ENCODE results near the gene WDR27.
"Not testable (repeated sequence)": the region's sequence is repeated elsewhere in the genome, so short reads cannot be mapped to it uniquely, and the experiment has no call there.

The WDR27 gene

GRCh38 chr6:169640351-169640852 is 61.4 kb downstream of the WDR27 start:
- DNase-seq (ENCODE audit: low read depth in 2 of 2), result no peak

DNA sequence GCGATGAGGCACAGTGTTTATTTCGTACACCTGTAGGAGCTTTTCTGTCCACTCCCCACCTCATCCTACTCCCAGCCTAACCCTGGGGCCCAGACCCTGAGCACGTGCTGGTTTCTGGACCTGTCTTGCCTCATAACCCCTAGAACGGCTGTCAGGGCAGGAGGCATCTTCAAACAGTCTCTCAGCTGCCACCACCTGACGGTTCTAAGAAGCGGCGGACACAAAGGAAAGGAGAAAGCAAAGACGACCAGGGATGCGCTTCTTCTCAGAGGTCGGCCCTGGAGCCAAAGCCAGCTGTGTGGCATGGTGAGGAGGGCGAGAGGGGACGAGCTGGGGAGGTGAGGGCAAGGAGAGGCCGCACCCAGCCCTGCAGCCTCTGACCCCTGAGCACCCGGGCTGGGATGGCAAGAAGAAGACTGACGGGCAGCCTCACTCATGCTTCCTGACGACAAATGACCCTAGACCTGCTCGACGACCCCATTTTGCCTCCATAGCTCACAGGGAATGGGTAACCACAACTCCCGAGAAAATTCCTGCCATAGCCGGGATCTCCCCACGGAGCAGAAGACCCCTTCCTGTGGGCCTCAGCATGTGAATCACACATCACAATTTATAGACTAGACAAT is 62.1 kb downstream of the WDR27 start:
- DNase-seq (ENCODE audit: low read depth in 2 of 2), result no peak

DNA sequence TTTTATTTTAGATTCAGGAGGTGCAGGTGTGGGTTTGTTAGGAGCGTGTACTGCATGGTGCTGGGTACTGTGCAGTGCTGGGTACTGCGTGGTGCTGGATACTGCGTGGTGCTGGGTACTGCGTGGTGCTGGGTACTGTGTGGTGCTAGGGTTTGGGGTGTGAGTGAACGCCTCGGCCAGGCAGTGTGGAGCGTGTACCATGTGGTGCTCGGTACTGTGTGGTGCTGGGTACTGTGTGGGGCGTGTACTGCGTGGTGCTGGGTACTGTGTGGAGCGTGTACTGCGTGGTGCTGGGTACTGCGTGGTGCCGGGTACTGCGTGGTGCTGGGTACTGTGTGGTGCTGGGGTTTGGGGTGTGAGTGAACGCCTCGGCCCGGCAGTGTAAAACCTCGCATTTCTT is 62.9 kb downstream of the WDR27 start:
- no peak for DNase-seq (ENCODE audit: low read depth in 2 of 2)

DNA sequence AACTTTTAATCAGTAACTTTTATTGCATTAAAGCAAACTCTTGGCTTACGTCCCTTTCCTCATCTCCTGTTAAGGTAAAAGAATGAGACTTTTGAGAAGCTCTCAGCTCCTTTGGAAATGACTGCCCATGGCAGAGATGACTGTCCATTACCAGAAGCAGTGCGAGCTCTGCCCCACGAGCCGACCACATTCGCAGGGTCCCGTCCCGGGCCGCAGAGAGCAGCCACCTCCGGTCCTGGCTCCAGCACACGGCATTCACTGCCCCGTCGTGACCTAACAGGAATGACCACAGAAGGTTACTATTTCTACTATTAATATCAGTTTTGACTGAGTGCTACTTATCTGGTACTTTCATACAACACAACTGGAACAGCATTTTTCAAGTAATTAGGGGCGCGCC is 63.4 kb downstream of the WDR27 start:
- DNase-seq (ENCODE audit: low read depth in 2 of 2), result no peak

GRCh38 chr6:169635345-169635744 is 66.5 kb downstream of the WDR27 start:
- no peak for DNase-seq (ENCODE audit: low read depth in 2 of 2)

DNA sequence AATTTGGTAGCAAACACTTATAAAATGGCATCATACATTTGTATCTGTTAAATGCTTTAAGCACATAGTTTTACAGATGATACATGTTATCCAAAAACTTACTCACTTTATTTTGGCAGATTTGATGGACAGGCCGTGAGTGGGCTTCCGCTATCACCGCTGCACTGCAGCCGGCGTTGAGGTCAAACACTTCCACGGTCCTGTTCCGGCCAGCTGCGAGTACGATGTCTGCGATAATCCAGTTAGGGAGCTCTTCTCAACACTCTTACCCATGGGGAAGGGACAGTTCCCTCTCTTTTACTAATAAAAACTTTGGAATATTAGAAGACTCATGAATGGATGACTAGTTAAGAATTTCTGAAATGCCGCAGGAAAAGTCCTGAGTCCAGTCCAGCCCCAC is 69.0 kb downstream of the WDR27 start:
- no peak for DNase-seq (ENCODE audit: low read depth in 2 of 2)

DNA sequence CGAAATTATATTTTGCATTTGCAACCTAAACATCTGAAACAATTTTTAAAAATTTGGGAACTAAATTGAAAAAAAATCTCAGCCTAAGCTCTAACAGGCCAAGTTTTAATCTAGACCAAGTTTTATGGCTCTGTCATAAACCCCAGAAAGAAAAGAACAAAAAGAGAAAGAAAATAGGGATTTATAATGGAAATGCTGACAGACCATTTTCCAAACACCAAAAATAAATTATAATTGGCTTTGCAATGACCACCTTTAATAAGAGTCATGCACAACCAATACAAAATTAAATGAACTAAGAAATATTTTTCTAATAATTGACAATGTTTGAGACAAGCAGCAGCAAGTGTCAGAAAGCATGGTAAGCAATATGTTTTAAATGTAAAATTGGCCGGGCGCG is 72.6 kb downstream of the WDR27 start:
- no peak for DNase-seq (ENCODE audit: low read depth in 2 of 2)

GRCh38 chr6:169627736-169628607 is 73.9 kb downstream of the WDR27 start:
- no peak for DNase-seq (ENCODE audit: low read depth in 2 of 2)

DNA sequence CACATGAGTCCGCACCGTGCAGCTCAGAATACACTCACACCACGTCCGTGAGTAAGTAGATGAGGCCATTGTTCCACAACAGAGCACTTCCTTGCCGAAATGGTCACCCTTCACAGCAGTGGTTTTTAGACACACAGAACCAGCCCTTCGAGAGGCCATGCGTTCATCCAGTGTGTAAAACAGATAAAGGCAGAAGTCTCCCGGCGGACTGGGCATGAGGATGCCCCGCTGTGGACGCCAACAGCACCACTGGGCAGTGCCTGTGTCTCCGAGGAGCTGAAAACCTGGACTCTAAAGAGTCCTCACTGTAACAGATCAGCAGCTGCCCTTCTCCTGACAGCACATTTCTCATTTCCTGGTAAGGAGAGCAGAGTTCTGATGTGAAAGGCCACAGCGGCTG is 75.2 kb downstream of the WDR27 start:
- no peak for DNase-seq (ENCODE audit: low read depth in 2 of 2)

DNA sequence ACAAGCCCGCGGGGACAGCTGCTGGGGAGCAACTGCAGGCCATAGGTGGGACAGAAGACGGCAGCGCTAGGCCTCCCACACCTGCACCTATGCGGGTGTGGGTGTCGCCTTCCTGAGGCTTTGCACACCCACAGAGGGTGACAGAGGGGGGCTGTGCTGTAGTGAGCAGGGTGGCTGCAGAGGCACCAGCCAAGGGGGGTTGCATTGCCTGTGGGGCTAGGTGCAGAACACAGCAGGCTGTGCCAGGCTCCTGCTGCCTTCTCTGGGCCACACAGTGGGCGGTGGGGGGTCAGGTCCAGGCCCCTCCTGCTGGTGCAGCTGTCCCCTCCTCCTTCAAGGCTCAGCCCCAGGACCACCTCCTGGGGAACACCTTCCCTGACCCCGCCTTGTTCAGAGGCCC is 75.7 kb downstream of the WDR27 start:
- no peak for DNase-seq (ENCODE audit: low read depth in 2 of 2)

- no peak for DNase-seq (ENCODE audit: low read depth in 2 of 2)
These were observed 76.5 kb downstream of the WDR27 start for GRCh38 chr6:169625376-169625775.

- DNase-seq (ENCODE audit: low read depth in 2 of 2), result no peak
These were observed 77.0 kb downstream of the WDR27 start for GRCh38 chr6:169624785-169625184.

DNA sequence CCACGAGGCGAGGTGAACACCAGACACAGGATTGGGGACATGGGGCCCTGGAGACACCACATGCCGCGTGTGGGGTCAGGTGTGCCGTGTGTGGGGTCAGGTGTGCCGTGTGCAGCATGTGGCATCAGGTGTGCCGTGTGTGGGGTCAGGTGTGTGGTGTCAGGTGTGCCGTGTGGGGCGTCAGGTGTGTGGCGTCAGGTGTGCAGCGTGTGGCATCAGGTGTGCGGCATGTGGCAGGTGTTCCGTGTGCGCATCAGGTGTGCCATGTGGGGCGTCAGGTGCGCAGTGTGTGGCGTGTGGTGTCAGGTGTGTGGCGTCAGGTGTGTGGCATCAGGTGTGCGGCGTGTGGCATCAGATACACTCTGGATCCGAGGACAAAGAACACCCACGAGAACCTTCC is 77.9 kb downstream of the WDR27 start:
- no peak for DNase-seq (ENCODE audit: low read depth in 2 of 2)

- no peak for DNase-seq (ENCODE audit: low read depth in 2 of 2)
These were observed 78.5 kb downstream of the WDR27 start for GRCh38 chr6:169623343-169623742.

- DNase-seq (ENCODE audit: low read depth in 2 of 2), result no peak
These were observed 79.2 kb downstream of the WDR27 start for GRCh38 chr6:169622618-169623017.

DNA sequence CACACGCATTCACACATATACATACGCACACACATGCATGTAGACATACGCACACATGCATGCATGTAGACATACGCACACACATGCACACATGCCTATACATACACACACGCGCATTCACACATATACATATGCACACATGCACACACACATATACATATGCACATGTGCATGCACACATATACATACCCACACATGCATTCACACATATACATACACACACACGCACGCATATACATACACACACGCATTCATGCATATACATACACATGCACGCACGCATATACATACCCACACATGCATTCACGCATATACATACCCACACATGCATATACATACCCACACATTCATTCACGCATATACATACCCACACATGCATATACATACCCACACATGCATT is 80.5 kb downstream of the WDR27 start:
- no peak for DNase-seq (ENCODE audit: low read depth in 2 of 2)

DNA sequence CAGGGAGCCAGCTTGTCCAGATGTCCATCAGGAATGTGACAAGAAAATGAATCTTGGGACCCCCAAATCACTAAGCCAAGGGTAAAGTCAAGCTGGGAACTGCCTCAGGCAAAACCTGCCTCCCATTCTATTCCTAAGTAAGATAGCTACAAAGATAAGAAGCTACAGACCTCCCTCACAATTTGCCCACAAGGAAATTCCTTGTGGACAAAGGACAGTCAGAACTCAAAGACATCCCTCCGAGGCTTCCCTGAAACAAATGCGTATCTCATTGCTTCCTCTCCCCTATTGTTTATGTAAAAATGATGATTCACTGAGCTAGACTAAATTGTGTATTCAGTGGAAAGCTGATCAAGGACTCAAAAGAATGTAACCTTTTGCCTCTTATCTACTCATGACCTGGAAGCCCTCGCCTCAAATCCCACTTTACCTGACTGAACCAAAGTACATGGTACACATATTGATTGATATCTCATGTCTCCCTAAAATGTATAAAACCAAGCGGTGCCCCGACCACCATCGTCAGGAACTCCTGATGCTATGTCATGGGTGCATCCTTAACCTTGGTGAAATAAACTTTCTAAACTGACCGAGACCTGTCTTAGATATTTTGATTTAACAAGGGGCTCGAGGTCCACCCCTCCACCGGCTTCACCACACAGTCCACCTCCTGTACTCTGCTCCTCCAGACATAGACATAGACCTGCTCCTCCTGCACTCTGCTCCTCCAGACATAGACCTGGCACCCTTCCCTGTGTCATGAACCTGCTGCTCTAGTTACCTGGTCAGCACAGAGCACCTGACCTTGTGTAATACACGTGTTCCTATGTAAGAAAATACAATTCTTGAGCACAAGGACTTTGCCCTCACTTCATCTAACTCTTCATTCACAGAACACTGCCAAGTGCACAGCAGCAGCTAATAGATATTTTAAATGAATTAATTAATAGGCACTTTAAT is 81.4 kb downstream of the WDR27 start:
- no peak for DNase-seq (ENCODE audit: low read depth in 2 of 2)

DNA sequence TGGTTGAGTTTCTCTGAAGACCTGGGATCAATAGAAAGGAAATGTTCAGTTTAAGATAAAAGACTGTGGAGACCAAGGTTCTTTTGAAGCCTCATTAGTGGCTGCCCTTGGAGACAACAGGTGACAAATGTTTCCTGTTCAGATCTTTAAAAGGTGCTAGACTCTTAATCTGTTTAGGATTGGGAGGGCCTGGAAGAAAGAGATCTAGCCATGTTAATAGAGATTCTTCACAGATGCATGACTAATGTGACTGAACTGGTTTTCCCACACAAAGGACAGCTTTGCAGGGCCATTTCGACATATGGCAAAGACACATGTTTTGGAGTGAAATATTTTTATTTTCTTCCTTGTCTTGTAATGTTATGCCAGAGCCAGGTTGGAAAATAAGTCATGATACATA is 82.2 kb downstream of the WDR27 start:
- no peak for DNase-seq (ENCODE audit: low read depth in 2 of 2)

GRCh38 chr6:169618526-169619490 is 83.0 kb downstream of the WDR27 start:
- no peak for DNase-seq (ENCODE audit: low read depth in 2 of 2)

DNA sequence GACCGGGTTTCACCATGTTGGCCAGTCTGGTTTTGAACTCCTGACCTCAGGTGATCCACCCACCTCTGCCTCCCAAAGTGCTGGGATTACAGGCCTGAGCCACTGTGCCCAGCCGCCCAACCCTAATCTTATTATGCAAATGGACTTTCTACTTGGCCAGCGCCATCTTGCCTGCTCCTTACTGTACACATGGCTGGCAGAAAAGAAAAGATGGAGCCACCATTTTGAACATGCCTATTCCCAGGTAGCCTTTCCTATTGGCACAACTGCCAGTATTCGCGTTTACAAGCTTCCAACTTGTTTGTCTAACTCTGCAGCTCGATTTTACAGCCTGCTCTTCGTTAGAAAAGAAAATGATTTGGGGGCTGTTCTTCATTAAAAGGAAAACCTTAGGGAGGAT is 84.3 kb downstream of the WDR27 start:
- DNase-seq (ENCODE audit: low read depth in 2 of 2), result no peak

- not testable (repeated sequence) for DNase-seq (ENCODE audit: low read depth in 2 of 2)
These were observed 93.2 kb downstream of the WDR27 start for GRCh38 chr6:169608609-169609008.
